Common myeloid progenitor, CD34-positive (primary cell): ENCODE results near the gene COMMD1. TPM values are rescaled to one million over a fixed set of nuclear protein-coding genes. Genes with fewer than 3 reads are reported as not detected.
"Not testable (repeated sequence)": the region's sequence is repeated elsewhere in the genome, so short reads cannot be mapped to it uniquely, and the experiment has no call there.

Source experiments
- CTCF ChIA-PET: fragments of 350-600 bp; sonication (Branson Sonifier 250); formaldehyde crosslinking; loops from one replicate; lab custom pipeline; 2021; ENCODE audit warnings: antibody characterized with exemption; lab: Charles Lee
- POLR2A ChIA-PET: fragments of 350-600 bp; sonication (Branson Sonifier 250); formaldehyde crosslinking; loops from one replicate; lab custom pipeline; 2021; ENCODE audit warnings: antibody characterized with exemption; lab: Charles Lee
- DNase-seq, 3 donors: peaks; one replicate each; pipeline versions ENCODE4 v3.0.0 to v3.0.0-alpha.2; 2013
- H3K27ac ChIP-seq, 2 experiments: 1 replicate in 1 of 2; 2 replicates in 1 of 2; pipeline ENCODE4 v1.7.0; 2013; ENCODE audit warnings: inconsistent platforms in 2 of 2, low read length in 2 of 2, mild to moderate bottlenecking in 2 of 2, low read depth in 1 of 2, moderate library complexity in 1 of 2; ENCODE audit not compliant: severe bottlenecking in 2 of 2, insufficient read depth in 1 of 2, poor library complexity in 1 of 2
- H3K27me3 ChIP-seq, 5 experiments: replicated peaks in 2 of 5; 1 replicate in 3 of 5; 2 replicates in 2 of 5; pipeline versions ENCODE4 v1.6.1 to v1.7.0; 2013; ENCODE audit warnings: low read length in 4 of 5, mild to moderate bottlenecking in 2 of 5, moderate library complexity in 2 of 5, inconsistent platforms in 1 of 5; ENCODE audit not compliant: insufficient read depth in 5 of 5, control insufficient read depth in 4 of 5
- H3K36me3 ChIP-seq, 4 experiments: 1 replicate in 2 of 4; 2 replicates in 2 of 4; pipeline versions ENCODE4 v1.6.1 to v1.7.0; 2013; ENCODE audit warnings: low read length in 3 of 4, control low read depth in 1 of 4, mild to moderate bottlenecking in 1 of 4; ENCODE audit not compliant: control insufficient read depth in 4 of 4, insufficient read depth in 4 of 4
- H3K4me1 ChIP-seq, 4 experiments: 1 replicate in 3 of 4; 2 replicates in 1 of 4; pipeline versions ENCODE4 v1.6.1 to v1.7.1; 2013; ENCODE audit warnings: low read length in 3 of 4, mild to moderate bottlenecking in 3 of 4, control low read depth in 1 of 4, inconsistent platforms in 1 of 4, moderate library complexity in 1 of 4; ENCODE audit not compliant: control insufficient read depth in 4 of 4, insufficient read depth in 4 of 4; ENCODE audit errors: control extremely low read depth in 1 of 4
- H3K4me3 ChIP-seq, 7 experiments: 1 replicate in 4 of 7; 2 replicates in 3 of 7; pipeline versions ENCODE4 v1.5.1 to v1.7.0; 2013; ENCODE audit warnings: mild to moderate bottlenecking in 7 of 7, low read length in 6 of 7, moderate library complexity in 6 of 7, inconsistent platforms in 2 of 7, low read depth in 2 of 7, control low read depth in 1 of 7; ENCODE audit not compliant: insufficient read depth in 4 of 7, control insufficient read depth in 1 of 7; ENCODE audit errors: extremely low read depth in 1 of 7
- H3K9me3 ChIP-seq, 5 experiments: 1 replicate in 4 of 5; 2 replicates in 1 of 5; pipeline versions ENCODE4 v1.6.1 to v1.7.1; 2013; ENCODE audit warnings: low read length in 4 of 5, mild to moderate bottlenecking in 2 of 5, inconsistent platforms in 1 of 5, low read depth in 1 of 5, moderate library complexity in 1 of 5; ENCODE audit not compliant: control insufficient read depth in 4 of 5, insufficient read depth in 2 of 5; ENCODE audit errors: control extremely low read depth in 1 of 5
- WGBS: methylation state at CpG from one replicate; pipeline ENCODE4 v1.1.5; 2013; ENCODE audit not compliant: insufficient coverage; 5-methylcytosine and 5-hydroxymethylcytosine counted together
- polyA plus RNA-seq: library from polyadenylated mRNA; unstranded; fragments of 120-200 nt; gene quantifications from one replicate; pipeline ENCODE4 v1.2.1, GENCODE V29; 2013

Gene COMMD1
- polyA plus RNA-seq, result 38.7 TPM

DNA sequence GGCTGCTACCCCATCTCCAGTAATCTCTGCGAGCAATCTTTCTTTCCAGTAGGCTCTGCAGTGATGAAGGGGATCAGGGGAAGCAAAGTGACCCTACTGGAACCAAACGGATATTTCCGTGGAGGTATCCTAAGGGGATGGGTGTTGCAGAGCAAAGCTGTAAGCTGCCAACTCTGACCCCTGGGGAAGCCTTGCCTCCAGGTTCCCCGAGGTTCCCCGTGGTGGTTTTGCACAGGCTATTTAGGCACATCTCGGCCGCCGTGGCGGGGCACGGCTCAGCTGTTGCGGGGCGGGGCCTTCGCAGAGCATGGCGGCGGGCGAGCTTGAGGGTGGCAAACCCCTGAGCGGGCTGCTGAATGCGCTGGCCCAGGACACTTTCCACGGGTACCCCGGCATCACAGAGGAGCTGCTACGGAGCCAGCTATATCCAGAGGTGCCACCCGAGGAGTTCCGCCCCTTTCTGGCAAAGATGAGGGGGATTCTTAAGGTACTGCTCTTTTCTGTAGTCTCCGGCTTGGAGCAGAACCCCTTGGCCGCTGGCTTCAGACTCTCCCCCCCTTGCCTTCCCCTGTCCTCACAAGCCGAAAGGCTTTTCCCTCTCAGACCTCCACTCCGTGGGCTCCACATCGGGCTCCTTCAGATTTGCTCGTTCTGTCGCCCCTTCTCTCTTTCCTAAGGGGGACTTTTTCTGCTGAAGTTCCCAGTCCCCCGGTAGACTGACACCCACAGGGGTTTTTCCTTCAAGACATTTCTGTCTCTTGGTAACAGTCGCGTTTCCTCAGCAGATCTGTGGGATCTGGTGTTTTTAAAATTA is at the start of gene COMMD1:
COMMD1 (plus strand) TSS at position 303 of the 814 bp plus-strand sequence; CDS start at position 308, 5 bp downstream.
- CTCF ChIA-PET, result interaction anchor here (1.4 to 1.5 kb wide), 2 partner anchors 9 to 506 kb away, joined by 4 to 5 read pairs; no protein-coding TSS in a partner anchor
- POLR2A ChIA-PET, result no interaction called here
- Histone ChIP-seq H3K27me3 (no peaks in the 10 kb centered on the region), H3K27ac (peak within 1 kb of the TSS; percentile 66 to 85), H3K36me3 (no peaks in the 10 kb centered on the region), H3K4me1 (peaks cover 0 to 14% (median 9%) of the 10 kb centered on the region in 4 experiments), H3K9me3 (no peaks in the 10 kb centered on the region), H3K4me3 (peak within 1 kb of the TSS; percentile 78 to 96 (median 93))
- DNase-seq, result peak; percentile 75 to 90 (median 82)
- 2% methylated on average over 30 of the region's 33 CpGs for WGBS

DNA sequence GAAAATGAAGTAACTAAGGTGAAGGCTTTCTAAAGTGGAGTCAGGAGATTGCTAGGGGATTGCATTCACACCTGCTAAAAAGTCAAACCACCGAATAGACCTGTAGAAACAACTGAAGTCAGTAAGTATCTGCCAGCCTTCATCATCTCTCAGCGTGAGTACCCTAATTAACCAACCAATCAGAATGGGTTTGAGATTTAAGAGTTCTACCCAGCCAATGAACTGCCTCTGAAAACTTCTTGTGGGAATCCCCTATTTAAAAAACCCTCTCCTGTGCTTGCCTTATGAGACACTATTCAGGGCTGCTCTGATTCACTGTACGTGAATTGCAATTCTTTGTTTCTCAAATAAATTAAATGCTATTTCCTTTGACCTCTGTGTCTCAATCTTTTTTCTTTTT is 48.2 kb upstream of the COMMD1 start:
- no peaks in the 10 kb centered on the region for H3K36me3 ChIP-seq
- H3K4me1 ChIP-seq, result peaks cover 7 to 20% (median 13%) of the 10 kb centered on the region in 4 experiments
- H3K27me3 ChIP-seq, result no peaks in the 10 kb centered on the region
- WGBS, result 100% methylated on average over 2 of the region's 3 CpGs
- H3K4me3 ChIP-seq, result no peak overlapping the region
- no peak overlapping the region for H3K27ac ChIP-seq
- H3K9me3 ChIP-seq, result peaks cover 0 to 9% (median 0%) of the 10 kb centered on the region in 5 experiments
- no peak for DNase-seq
- CTCF ChIA-PET, result interaction anchor here (0.9 to 1.2 kb wide), 2 partner anchors 10 to 14 kb away, joined by 3 read pairs; no protein-coding TSS in a partner anchor
- POLR2A ChIA-PET, result no interaction called here

DNA sequence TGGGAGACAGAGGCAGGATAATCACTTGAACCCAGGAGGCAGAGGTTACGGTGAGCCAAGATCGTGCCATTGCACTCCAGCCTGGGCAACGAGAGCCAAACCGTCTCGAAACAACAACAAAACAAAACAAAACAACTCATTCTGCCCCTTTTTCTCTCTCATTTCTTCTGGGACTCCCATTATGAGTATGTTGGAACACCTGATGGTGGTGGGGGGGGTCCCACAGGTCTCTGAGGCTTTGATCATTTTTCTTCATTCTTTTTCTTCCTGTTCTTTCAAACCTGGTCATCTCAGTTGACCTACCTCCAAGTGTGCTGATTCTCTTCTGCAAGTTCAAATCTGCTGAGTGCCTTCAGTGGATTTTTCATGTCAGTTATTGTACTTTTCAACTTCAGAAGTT is 43.4 kb upstream of the COMMD1 start:
- H3K36me3 ChIP-seq, result peaks cover 10 to 41% (median 16%) of the 10 kb centered on the region in 4 experiments
- H3K4me3 ChIP-seq, result no peak overlapping the region
- ChIA-PET CTCF (no interaction called here), POLR2A (no interaction called here)
- no CpG with 5 or more reads among the region's 5 CpGs for WGBS
- H3K27me3 ChIP-seq, result no peaks in the 10 kb centered on the region
- DNase-seq, result no peak
- H3K9me3 ChIP-seq, result peaks cover 0 to 9% (median 0%) of the 10 kb centered on the region in 5 experiments
- H3K27ac ChIP-seq, result no peak overlapping the region
- no peaks in the 10 kb centered on the region for H3K4me1 ChIP-seq

DNA sequence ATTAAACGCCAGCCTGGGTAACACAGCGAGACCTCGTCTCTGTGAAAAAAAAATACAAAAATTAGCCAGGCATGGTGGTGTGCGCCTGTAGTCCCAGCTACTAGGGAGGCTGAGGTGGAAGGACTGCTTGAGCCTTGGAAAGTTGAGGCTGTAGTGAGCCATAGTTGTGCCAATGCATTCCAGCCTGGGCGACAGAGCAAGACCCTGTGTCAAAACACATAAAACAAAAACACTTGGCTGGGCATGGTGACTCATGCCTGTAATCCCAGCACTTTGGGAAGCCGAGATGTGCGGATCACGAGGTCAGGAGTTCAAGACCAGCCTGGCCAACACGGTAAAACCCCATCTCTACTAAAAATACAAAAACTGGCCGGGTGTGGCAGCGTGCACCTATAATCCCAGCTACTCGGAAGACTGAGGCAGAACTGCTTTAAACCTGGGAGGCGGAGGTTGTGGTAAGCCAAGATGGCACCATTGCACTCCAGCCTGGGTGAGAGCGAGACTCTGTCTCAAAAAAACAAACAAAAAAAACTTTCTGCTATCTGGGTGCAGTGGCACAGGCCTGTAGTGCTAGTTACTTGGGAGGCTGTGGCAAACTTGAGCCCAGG is 38.9 kb upstream of the COMMD1 start:
- H3K27me3 ChIP-seq, H3K9me3 ChIP-seq, CTCF ChIA-PET, POLR2A ChIA-PET, H3K4me1 ChIP-seq, H3K4me3 ChIP-seq, DNase-seq, H3K27ac ChIP-seq: not testable (repeated sequence)
- H3K36me3 ChIP-seq, result peaks cover 25 to 78% (median 42%) of the 10 kb centered on the region in 4 experiments
- 97% methylated on average over 14 of the region's 14 CpGs for WGBS

DNA sequence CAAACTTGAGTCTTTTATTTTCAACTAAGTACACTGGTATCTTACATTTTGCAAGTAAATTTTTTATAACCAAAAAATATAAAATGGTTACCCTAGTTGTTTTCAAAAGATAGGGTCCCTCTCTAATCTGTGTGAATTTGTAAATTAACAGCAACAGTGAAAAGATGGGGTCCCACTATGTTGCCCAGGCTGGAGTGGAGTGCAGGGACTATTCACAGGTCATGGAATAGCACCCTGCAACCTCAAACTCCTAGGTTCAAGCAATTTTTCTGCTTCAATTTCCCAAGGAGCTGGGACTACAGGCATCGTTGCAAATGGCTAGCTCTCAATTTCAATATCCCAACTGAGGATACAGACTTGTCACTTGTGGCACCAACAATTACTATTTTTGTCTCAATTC is 29.1 kb upstream of the COMMD1 start:
- Histone ChIP-seq H3K4me1 (no peaks in the 10 kb centered on the region), H3K36me3 (peaks cover 31 to 92% (median 59%) of the 10 kb centered on the region in 4 experiments), H3K27me3 (no peaks in the 10 kb centered on the region), H3K4me3 (no peak overlapping the region), H3K27ac (no peak overlapping the region), H3K9me3 (no peaks in the 10 kb centered on the region)
- WGBS, result 100% methylated on average over 1 of the region's 1 CpG
- ChIA-PET POLR2A (interaction anchor here (0.7 kb wide), 1 partner anchor 25 kb away, joined by 3 read pairs; no protein-coding TSS in a partner anchor), CTCF (no interaction called here)
- no peak for DNase-seq

DNA sequence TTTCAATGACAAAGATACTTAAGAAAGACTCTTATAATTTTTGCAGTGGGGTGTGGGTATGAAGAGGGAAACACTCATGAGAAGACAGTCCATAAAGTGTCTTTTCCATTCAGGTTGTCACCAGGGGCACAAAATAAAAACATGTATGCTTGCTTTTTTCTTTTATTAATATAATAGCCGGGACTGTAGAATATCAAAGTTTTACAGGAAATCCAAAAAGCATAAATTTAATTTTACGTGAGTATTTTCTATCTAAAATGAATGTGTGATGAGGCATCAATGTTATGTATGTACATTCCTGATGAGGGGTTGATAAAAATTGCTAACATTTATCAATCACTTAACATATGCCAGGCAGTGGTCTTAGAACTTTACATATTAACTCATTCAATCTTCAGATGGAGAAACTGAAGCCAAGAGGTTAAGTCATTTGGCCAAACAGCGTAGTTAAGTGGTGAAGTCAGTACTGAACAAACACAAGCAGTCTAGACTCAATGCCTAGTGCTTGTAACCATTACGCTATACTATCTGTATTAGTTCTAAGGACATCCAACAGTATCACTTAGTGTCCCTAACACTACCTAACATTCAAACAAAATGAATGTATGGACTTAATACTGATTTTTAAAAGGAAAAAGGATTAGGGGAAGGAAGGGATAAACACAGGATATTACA is 27.8 kb upstream of the COMMD1 start:
- POLR2A ChIA-PET, result no interaction called here
- CTCF ChIA-PET, result no interaction called here
- WGBS, result 100% methylated on average over 1 of the region's 4 CpGs
- no peak overlapping the region for H3K4me3 ChIP-seq
- DNase-seq, result no peak
- H3K36me3 ChIP-seq, result peaks cover 27 to 91% (median 54%) of the 10 kb centered on the region in 4 experiments
- H3K4me1 ChIP-seq, result no peaks in the 10 kb centered on the region
- no peaks in the 10 kb centered on the region for H3K9me3 ChIP-seq
- no peak overlapping the region for H3K27ac ChIP-seq
- no peaks in the 10 kb centered on the region for H3K27me3 ChIP-seq
